ENCODE data around the gene DGLUCY.

DNA sequence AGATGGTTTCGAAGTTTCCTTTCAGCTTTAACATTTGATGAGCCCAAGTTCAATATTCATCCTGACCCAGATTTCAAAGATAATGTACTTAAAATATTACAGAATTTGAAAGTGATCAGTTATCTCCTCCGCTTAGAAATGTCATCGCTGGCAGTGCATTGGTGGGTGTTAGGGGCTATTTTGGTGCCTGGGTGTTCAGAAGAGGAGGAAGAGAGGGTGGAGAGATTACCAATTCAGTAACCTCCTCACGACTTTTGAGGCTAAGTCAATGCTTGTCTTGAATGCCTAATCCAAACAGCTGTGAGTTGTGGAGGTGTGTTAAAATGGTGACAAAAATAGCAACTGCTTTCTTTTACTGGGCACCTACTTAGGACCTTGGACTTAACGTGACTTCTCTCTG lies 13.8 kb upstream of the DGLUCY start:
- TF ChIP-seq, protein P1, sequence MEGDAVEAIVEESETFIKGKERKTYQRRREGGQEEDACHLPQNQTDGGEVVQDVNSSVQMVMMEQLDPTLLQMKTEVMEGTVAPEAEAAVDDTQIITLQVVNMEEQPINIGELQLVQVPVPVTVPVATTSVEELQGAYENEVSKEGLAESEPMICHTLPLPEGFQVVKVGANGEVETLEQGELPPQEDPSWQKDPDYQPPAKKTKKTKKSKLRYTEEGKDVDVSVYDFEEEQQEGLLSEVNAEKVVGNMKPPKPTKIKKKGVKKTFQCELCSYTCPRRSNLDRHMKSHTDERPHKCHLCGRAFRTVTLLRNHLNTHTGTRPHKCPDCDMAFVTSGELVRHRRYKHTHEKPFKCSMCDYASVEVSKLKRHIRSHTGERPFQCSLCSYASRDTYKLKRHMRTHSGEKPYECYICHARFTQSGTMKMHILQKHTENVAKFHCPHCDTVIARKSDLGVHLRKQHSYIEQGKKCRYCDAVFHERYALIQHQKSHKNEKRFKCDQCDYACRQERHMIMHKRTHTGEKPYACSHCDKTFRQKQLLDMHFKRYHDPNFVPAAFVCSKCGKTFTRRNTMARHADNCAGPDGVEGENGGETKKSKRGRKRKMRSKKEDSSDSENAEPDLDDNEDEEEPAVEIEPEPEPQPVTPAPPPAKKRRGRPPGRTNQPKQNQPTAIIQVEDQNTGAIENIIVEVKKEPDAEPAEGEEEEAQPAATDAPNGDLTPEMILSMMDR (conservative IDR thresholded peaks at IDR 0.05; ENCODE audit: low read length): no peak
- no peak for TF ChIP-seq EZH2phosphoT487 (IDR thresholded peaks at IDR 0.05; ENCODE audit: borderline replicate concordance)
